GM06990 (cell line): Measurements from ENCODE around the gene CMTR1.

ENCODE experiments used
- DNase-seq: peaks from one replicate; pipeline ENCODE4 v3.0.0-alpha.2; 2011; ENCODE audit not compliant: insufficient read length; ENCODE audit errors: extremely low read depth
- H3K27me3 ChIP-seq: replicated peaks from 2 replicates; pipeline ENCODE4 v1.6.0; 2011; ENCODE audit warnings: low read length; ENCODE audit not compliant: control insufficient read depth, insufficient read depth
- H3K36me3 ChIP-seq: 2 replicates; pipeline ENCODE4 v1.5.1; 2011; ENCODE audit warnings: low read length; ENCODE audit not compliant: control insufficient read depth, insufficient read depth
- H3K4me3 ChIP-seq: replicated peaks from 2 replicates; pipeline ENCODE4 v1.5.1; 2011; ENCODE audit warnings: low read depth, mild to moderate bottlenecking, control low read depth, low read length
- TF ChIP-seq, protein P1 (sequence below): IDR thresholded peaks from 2 replicates; pipeline ENCODE4 v1.5.1; 2011; ENCODE audit warnings: low read length, control low read depth, mild to moderate bottlenecking, inconsistent platforms; ENCODE audit not compliant: insufficient read depth, poor library complexity, severe bottlenecking

Gene CMTR1

DNA sequence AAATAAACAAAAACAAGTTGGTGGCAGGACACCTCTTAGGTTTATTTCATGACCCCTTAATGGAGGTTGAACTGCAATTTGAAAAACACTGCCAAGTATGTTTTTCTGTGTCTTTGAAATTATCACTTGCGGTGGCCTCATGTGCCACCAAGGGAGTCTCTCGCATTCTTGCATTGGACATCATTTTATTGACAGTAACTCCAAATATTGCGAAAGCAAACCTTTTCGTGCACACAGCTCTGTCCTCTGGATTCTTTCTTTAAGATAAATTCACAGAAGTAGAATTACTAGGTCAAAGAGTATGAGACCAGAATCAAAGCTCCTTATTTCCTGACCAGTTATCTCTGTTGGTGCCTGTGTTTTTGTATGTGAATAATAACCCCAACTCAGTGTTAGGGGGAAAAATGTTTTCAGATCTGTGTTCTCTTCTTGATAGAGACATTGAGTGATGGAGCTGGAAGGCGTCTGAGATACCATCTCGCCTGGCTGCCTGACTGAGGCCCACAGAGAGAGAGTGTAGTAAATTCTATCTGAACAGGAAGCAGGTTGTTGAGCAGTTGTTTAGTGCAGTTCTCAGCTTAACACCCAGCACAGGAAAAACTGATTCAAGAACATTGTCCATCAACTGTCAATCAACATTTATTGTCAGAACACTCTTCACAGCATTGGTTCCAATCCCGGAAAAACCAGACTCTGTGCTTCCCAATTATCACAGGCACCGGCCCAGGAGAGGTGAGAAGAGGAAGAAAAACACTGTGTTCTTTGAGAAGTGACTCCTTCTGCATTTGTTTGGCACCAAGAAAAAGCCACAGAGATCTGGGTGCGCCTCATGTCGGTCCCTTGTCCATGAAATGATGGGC is 68.8 kb downstream of the CMTR1 start:
- Histone ChIP-seq H3K4me3 (no peak overlapping the region), H3K27me3 (no peaks in the 10 kb centered on the region), H3K36me3 (no peaks in the 10 kb centered on the region)
- TF ChIP-seq, protein P1, sequence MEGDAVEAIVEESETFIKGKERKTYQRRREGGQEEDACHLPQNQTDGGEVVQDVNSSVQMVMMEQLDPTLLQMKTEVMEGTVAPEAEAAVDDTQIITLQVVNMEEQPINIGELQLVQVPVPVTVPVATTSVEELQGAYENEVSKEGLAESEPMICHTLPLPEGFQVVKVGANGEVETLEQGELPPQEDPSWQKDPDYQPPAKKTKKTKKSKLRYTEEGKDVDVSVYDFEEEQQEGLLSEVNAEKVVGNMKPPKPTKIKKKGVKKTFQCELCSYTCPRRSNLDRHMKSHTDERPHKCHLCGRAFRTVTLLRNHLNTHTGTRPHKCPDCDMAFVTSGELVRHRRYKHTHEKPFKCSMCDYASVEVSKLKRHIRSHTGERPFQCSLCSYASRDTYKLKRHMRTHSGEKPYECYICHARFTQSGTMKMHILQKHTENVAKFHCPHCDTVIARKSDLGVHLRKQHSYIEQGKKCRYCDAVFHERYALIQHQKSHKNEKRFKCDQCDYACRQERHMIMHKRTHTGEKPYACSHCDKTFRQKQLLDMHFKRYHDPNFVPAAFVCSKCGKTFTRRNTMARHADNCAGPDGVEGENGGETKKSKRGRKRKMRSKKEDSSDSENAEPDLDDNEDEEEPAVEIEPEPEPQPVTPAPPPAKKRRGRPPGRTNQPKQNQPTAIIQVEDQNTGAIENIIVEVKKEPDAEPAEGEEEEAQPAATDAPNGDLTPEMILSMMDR, result no peak
- no peak for DNase-seq

DNA sequence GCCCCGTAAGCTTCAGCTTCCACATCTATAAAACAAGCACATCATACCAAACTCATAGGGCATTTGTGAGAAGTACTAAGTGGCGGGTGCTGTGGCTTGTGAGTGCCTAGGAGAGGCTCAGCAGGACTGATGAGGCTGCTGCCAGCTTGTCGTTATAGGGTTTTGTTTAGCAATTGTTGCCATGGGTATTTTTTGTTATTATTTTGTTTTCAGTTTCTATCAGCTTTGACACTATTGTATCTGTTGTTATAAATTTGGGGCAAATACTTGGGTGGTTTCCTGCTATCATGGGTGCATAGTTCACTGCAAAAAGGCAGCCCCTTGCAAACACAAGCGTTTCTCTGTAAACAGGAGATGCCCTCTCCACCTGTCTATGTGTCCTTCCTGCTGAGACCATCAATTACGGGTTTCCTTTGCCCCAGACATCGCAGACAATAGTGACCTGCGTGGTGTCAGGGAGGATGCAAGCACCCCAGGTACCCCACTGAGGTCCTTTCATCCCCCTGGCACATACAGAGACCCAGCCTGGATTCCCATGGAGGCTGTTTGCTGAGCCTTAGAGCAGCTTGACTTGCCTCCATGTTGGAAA is 69.8 kb downstream of the CMTR1 start:
- H3K36me3 ChIP-seq, result no peaks in the 10 kb centered on the region
- H3K4me3 ChIP-seq, result no peak overlapping the region
- TF ChIP-seq, protein P1, result no peak
- no peaks in the 10 kb centered on the region for H3K27me3 ChIP-seq
- DNase-seq, result no peak

DNA sequence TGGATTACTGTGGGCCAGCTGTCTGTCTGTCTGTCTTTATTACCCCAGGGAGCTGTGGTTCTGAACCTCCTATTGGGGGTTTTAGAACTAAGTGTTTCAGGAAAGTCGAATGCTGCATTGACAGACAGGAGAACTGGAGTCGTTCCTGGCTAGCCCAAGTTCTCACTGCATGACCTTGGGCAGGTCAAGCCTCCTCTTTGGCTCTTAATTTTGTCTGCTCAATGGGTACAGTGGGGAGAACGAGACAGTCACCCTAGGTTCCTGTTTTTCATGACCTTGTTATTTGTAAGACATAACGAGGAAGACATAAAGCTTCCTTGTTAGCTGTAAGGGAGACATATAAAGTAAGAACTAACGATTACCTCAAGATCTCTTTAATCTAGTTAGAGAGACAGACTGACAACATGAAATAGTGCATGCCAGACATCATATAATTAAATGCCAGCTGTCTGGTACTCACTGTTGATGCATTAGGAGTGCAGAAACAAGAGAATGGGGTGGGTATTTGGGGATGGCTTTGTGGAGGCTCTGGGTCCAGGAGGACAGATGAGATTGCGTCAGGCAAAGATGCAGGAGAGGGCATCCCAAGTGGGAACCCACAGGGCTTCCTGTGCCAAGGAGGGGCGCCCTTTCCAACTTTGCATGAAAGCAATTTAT is 70.4 kb downstream of the CMTR1 start:
- no peaks in the 10 kb centered on the region for H3K36me3 ChIP-seq
- DNase-seq, result no peak
- no peak overlapping the region for H3K4me3 ChIP-seq
- TF ChIP-seq, protein P1, result no peak
- H3K27me3 ChIP-seq, result no peaks in the 10 kb centered on the region

DNA sequence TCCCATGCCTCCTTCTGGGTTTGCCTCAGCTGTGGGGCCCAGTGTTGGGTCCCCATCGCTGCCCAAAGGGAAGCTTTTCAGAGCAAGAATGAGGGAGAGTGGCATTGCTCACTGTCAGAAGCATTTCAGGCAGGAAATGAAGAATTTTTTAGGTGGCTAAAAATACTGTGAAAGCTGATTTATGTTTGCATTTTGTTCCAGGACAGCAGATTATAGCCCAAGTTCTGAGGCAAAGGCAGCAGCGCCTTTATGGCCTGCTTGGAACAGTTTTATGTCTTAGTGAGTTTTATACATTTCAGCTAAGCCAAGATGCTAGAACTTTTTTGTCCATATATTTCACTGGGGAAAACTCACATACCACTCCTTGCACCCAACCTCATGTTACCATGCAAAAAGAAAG is 71.0 kb downstream of the CMTR1 start:
- DNase-seq, result no peak
- Histone ChIP-seq H3K4me3 (no peak overlapping the region), H3K27me3 (no peaks in the 10 kb centered on the region), H3K36me3 (no peaks in the 10 kb centered on the region)
- TF ChIP-seq, protein P1, result no peak

DNA sequence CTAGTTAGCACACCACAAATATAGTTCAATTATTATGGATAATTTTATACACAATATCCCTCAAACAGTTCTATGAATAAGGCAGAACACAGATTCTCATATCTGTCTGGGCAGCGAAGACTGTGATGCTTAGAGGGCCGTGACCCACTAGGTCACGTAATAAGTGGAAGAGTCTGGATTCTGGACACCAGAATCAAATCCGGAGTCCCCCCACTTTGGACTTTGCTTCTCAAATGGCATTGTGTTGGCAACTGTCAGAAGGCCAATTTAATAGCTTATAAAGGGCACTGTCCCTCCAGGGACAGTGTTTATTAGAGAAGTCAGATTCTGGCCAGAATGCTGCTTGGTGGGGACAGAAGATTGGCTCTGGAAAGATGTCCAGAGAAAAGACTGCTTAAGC is 73.5 kb downstream of the CMTR1 start:
- no peak overlapping the region for H3K4me3 ChIP-seq
- no peaks in the 10 kb centered on the region for H3K27me3 ChIP-seq
- H3K36me3 ChIP-seq, result no peaks in the 10 kb centered on the region
- TF ChIP-seq, protein P1, result no peak
- no peak for DNase-seq
